Midbrain (tissue), 1 donor: Measurements from ENCODE around the gene APBA2.
"Not testable (repeated sequence)": the region's sequence is repeated elsewhere in the genome, so short reads cannot be mapped to it uniquely, and the experiment has no call there.

Experiments used
- DNase-seq: peaks from one replicate; lab custom pipeline; 2025; lab: John Stamatoyannopoulos, UW

Gene APBA2

DNA sequence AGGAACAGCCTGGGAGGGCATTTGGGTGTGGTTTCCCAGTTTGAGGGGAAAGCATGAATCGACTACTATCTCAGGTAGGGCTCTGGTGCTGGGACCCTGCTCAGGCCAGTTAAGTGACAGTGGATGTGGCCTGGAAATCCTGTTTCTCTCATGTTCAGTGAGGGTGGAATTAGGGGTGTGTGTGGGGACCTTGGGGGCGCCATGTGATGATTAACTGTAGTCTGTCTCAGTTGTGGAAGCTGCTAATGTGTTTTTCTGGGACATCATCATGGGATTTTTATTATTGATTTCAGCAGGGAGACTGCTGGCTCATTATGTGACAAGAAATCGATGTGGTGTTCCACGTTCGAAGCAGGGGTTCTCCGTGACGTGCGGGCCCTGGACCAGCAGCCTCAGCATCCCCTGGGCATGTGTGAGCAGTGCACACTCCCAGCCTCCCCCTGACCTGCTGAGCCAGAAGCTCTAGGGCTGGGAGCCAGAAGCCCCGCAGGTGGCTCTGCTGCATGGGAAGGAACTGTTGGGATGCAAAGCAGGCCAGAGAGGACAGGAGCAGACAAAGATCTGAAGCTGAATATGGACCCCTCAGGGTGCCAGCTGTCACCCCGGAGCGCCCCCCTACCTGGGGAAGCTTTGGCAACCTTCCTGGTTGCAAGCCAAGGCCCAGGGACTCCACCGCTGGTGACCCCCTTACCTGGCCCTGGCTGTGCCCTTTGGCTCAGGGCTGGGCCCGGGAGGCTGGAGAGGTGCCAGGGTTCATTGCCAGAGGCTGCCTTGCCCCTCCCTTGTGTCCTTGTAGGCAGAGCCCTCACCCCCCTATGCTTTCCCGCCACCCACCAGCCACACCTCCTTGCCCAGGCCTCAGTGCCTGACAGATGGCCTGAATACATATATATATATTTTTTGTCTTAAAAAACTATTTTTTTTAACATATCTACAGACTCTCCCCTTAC is 149.8 kb downstream of the APBA2 start:
- no peak for DNase-seq

DNA sequence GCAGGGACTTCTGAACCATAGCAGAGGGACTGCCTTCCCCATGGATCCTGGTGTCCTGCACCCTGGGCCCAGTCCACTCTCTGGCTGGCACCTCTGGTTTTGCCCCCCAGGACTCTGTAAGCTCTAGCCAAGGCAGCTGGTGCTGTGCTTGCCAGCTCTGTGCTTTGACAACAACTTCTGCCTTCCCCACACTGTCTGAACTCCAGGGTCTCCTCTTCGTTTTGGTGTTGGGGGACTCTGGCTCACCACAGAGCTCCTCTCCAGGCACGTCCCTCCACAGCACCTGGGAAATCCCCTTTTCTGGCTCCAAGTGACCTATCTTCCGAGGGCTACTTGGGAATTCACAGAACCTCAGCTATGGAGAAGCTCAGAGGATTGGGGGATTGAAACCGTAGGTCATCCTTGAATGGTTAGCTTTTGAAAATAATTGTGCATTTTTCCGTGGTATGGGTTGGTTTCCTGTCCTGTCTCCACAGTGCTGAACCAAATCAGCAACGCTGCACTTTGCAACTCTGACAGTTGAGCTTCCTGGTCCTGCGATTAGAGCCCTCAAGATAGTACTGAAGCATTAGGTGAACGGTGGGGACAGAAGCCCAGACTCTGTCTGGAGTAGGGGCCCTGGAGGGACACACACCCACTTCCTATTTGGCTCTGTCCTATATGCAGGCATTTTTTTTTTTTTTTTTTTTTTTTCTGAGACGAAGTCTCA is 152.4 kb downstream of the APBA2 start:
- DNase-seq: no peak

GRCh38 chr15:29039466-29040369 is 153.9 kb downstream of the APBA2 start:
- no peak for DNase-seq

DNA sequence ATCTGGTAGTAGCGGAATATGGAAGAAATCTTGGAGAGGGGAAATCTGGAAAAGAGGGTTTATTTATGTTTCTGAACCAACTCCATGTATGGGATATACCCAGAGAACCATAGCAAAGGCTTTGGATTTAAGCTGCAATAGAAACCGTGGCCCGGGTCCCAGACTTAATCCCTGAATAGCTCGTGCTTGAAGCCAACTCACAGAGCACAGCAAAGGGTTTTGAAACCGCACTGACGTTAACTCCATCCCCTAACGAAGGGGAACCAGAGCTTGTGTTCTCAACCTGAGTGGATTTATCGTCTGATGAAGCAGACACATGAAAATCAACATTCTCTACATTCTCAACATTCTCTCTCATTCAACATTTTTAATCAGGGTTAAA is 154.6 kb downstream of the APBA2 start:
- peak; percentile 78 for DNase-seq

DNA sequence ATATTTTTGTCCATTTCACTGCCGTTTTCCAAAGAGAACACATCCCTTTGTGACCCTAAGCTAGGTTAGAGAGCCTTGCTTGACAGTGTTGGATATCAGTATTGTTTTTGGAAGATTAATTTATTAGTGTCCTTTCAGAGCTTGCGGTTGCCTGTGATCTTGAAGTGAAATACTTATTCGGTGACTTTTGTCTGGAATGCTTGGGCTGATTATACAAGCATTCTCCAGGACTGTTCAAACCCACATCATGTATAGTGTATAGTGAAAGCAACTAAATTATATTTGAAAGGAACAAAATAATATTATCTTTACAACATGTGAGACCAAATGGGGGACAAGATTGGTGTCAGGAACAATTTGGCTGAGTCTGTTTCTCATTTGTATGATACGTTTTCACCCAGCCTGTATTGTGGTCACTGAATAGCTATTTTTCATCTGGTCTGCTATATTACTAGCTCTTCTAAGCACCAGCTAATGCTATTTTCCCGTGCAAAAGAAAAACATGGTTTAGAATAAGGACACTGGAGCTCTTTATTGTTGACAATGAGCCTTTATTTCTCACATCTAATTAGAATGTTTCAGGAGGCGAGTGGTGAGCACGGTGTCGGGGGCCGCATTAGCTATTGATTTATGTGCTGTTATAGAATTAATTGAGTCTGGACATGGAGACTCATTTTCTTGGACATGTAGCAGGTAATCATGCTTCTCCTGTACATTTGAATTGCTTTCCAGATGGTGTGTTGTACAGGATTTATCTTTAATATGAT is 158.1 kb downstream of the APBA2 start:
- peak; percentile 71 for DNase-seq

- DNase-seq: no peak
Measured at GRCh38 chr15:29044503-29044901, 158.7 kb downstream of the APBA2 start.

DNA sequence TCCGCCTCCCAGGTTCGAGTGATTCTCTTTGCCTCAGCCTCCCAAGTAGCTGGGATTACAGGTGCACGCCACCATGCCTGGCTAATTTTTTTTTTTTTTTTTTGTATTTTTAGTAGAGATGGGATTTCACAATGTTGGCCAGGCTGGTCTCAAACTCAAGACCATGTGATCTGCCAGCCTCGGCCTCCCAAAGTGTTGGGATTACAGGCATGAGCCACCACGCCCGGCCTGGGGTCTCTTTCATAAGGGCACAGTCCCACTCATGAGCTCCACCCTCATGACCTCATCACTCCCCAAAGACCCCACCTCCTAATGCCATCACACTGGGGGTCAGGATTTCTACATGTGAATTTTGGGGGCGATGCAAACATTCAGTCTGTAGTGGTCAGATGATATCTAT is 159.4 kb downstream of the APBA2 start:
- not testable (repeated sequence) for DNase-seq

DNA sequence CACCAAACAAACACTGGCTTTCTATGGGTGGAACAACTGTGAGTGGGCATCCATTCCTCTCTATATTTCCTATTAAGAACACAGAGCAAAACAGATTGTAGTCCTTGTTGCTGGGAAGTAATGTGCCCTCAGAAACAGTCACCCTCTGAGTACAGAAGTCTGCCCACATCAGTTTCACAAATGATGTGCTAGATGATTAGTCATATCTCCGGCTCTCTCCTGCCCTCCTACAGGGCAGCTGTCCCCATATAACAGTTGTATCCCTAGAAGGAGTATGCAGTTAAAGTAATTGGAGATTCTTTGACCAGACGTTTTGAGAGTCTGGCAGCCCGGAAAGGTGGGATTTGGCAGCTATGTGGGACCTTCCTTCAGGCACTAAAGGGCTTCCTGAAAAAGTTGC is 159.9 kb downstream of the APBA2 start:
- no peak for DNase-seq

DNA sequence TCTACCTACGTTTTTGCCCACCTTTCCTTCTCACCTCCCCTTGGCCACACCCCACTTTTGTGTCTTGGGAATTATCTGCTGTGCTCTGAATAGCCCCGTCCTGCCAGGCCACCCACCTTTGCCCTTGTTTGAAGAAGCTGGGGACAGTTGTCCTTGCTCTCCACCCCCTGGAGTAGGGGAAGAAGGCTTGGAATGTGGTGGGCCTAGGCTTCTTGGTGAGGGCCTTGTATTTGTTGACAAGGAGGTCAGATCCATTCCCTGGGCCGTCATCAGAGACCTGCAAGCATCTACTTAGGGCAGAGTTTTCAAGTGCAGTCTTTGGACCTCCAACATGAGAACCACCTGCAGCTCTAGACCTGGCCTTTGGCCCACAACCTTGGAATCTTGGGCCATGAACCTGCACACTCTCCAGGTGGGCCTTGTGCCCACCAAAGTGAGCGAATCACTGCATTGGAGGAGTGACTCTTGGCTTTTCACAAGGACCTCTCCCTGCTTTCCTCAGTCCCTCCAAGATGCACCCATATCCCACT is 160.6 kb downstream of the APBA2 start:
- DNase-seq: no peak

DNA sequence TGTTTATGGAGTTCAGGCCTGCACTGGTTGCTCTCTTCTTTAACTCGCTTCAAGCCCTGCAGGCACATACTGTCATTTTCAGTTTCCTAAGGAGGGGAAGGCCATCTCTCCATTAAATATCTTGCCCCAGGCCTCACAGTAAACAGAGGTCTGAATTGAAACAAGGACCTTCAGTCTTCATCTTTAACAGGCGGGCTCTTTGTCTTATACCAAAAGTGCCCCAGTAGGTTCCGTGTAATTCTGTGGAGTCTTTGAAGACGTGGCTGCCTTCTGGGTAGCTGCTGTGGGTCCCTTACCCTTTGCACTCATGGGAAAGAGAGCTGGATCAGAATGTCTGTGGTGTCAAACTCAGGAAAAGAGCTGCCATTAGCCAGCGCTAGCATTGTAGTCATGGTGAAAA is 161.2 kb downstream of the APBA2 start:
- peak; percentile 37 for DNase-seq

- no peak for DNase-seq
Measured at GRCh38 chr15:29048011-29048410, 162.2 kb downstream of the APBA2 start.

- no peak for DNase-seq
Measured at GRCh38 chr15:29050870-29051269, 165.1 kb downstream of the APBA2 start.

GRCh38 chr15:29051422-29051821 is 165.6 kb downstream of the APBA2 start:
- no peak for DNase-seq

DNA sequence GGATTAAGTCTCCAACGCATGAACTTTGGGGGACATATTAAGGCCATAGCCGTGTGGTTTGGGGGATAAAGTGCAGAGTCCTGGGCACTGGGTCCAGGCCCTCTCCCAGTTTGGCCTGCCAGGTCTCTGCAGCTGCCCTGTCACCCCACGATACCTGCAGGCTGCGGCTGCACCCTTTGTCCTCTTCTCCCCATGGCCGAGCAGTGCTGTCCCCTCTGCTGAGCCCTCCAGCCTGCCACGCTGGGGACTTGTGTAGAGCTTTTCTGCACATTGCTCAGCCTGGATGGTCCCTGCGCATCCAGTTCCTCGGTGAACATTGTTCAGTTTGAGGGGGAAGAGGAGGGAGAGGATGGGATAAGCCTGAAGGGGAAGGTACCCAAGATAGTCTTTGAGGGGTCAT is 167.2 kb downstream of the APBA2 start:
- DNase-seq: no peak

DNA sequence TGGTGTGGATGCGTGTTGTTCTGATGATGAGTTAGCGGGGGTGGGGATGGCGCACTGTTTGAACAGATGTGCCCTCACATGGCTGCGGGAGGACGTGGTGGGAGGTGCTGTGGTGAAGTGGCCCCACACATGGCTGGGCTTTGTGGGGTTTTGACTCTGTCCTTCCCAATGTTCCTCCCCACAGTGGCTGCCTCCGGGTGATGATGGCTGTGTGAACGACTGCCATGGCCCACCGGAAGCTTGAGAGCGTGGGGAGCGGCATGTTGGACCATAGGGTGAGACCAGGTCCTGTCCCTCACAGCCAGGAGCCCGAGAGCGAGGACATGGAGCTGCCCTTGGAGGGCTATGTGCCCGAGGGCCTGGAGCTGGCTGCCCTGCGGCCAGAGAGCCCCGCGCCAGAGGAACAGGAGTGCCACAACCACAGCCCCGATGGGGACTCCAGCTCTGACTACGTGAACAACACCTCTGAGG is 167.9 kb downstream of the APBA2 start:
- DNase-seq: no peak

DNA sequence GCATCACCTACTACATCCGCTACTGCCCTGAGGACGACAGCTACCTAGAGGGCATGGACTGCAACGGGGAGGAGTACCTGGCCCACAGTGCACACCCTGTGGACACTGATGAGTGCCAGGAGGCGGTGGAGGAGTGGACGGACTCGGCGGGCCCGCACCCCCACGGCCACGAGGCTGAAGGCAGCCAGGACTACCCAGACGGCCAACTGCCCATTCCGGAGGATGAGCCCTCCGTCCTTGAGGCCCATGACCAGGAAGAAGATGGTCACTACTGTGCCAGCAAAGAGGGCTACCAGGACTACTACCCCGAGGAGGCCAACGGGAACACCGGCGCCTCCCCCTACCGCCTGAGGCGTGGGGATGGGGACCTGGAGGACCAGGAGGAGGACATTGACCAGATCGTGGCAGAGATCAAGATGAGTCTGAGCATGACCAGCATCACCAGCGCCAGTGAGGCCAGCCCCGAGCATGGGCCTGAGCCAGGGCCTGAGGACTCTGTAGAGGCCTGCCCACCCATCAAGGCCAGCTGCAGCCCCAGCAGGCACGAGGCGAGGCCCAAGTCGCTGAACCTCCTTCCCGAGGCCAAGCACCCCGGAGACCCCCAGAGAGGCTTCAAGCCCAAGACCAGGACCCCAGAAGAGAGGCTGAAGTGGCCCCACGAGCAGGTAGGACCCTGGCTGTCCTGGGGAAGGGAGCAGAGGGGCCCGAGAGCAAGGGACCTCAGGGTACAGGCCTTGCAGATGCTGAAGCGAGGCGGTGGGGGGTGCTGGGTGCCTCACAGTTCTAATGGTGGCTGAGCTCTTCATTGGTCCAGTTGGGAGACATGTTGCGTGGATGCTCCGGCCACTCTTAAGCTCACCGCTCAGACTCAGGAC is 168.6 kb downstream of the APBA2 start:
- DNase-seq: no peak

DNA sequence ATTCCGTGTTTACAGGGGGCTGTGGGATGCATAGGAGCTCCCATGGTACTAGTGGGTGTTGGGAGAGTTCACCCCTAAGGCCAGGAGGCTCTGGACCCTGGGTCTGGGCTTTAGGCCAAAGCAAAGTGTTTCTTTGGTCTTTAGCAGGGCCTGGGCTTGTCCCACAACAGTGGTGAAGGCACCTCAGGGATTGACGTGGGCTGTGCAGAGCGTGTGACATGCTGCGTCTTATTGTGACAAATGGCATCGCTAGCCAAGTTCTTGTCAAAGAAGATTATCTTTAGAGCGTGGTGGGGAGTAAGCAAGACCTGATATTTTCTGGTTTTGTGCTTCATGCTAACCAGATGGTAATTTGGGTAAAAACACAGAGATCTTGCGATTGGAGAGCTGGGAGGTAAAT is 170.1 kb downstream of the APBA2 start:
- no peak for DNase-seq

DNA sequence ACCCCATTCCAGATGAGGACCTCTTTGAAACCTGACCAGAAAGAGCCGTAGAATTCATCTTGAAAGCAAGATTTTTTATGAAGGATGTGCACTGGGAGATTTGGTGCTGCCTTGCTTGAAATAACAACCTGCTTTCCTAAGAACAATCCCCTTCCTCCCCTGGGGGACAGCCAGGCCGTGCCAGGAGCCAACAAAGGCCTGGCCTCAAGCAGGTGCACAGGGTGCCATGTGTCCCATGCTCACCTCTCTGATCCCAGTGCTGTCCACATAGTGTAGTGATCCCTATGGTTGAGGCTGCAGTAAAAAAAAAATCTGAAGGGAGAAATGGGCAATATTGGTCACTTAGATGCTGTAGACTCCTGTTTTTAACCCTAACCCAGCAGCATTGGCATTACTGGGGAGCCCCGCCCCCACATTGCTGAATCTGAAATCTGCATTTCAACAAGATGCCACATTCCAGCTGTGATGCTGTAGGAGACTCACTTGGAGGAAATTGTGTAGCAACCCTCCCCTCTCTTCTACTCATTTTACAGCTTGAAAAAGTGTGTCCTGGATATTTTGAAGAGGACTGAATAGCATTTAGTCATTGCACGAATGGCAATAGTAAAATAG is 171.2 kb downstream of the APBA2 start:
- DNase-seq: no peak

DNA sequence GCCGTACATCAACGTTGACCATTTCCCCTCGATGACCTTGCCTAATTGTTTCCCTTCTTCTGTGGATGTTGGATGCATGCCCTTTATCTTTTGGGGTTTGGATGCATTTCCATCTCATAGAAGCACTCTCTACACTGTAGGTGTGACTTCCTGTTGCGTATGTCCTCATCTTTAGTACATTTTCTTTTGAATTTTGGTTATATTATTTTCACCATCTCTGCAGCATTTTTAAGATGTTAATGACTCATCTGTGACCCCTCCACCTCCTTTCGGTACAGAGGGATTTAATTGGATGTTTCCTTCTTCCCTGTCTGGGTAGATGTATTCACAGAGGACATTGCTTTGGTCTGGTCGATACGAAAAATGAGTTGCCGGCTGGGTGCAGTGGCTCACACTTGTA is 172.1 kb downstream of the APBA2 start:
- no peak for DNase-seq
